ENCODE results near the gene POLA1.
A peak's percentile ranks its signal among the peaks of the same experiment; 100 is the strongest.

The POLA1 gene

DNA sequence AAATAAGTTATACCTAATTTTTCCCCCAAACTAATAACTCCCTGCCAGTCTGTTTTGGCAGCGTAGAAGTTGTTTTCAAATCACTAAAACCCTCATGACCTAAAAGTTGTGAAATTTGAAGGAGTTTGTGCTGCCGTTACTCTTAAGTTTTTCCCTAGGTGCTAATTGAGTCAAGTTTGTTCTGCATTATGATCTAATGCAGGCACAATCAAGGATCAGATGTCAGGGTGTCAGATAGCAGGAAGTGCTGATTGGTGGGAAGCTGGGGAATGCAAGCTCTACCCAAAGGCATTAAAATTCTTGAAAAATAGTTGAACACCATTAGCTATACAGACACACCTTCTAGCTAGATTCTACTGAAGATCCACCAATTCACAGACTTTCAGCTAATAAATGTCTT, 270.1 kb downstream of the POLA1 start:
- peaks cover 6% of the 10 kb centered on the region for H3K36me3 Mint-ChIP-seq (ENCODE audit: low read depth)
- no peak overlapping the region for H3K27ac Mint-ChIP-seq
- H3K4me1 Mint-ChIP-seq: peaks cover 27% of the 10 kb centered on the region
- no peaks in the 10 kb centered on the region for H3K27me3 Mint-ChIP-seq (ENCODE audit: low read depth)
- TF ChIP-seq, protein P1, sequence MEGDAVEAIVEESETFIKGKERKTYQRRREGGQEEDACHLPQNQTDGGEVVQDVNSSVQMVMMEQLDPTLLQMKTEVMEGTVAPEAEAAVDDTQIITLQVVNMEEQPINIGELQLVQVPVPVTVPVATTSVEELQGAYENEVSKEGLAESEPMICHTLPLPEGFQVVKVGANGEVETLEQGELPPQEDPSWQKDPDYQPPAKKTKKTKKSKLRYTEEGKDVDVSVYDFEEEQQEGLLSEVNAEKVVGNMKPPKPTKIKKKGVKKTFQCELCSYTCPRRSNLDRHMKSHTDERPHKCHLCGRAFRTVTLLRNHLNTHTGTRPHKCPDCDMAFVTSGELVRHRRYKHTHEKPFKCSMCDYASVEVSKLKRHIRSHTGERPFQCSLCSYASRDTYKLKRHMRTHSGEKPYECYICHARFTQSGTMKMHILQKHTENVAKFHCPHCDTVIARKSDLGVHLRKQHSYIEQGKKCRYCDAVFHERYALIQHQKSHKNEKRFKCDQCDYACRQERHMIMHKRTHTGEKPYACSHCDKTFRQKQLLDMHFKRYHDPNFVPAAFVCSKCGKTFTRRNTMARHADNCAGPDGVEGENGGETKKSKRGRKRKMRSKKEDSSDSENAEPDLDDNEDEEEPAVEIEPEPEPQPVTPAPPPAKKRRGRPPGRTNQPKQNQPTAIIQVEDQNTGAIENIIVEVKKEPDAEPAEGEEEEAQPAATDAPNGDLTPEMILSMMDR (IDR thresholded peaks at IDR 0.05; ENCODE audit: unreplicated experiment in 3 of 3): no peak
- no peak overlapping the region for H3K4me3 Mint-ChIP-seq
- H3K9me3 Mint-ChIP-seq: peaks cover 2% of the 10 kb centered on the region

DNA sequence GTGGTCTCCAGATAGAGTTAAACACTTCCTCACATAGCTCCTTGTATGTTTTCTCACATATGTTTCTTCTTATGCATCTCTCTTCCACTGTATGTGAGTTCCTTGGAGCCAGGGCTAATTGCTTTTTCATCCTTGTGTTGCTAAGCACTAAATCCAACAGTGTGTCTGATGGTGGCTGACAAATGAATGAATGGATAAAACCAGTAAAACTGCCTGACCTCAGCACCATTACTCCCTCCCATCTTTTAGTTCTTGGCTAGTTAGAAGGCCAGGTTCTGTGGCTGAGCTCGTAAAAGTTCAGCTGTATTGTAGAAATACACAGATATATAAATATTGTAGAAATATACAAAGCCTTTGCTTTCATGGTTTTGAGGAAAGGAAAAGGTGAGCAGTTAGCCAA, 271.7 kb downstream of the POLA1 start:
- TF ChIP-seq, protein P1 (IDR thresholded peaks at IDR 0.05; ENCODE audit: unreplicated experiment in 3 of 3): no peak
- Mint-ChIP-seq H3K4me3 (no peak overlapping the region), H3K4me1 (peaks cover 16% of the 10 kb centered on the region), H3K27ac (no peak overlapping the region), H3K27me3 (ENCODE audit: low read depth) (no peaks in the 10 kb centered on the region), H3K36me3 (ENCODE audit: low read depth) (no peaks in the 10 kb centered on the region), H3K9me3 (no peaks in the 10 kb centered on the region)

DNA sequence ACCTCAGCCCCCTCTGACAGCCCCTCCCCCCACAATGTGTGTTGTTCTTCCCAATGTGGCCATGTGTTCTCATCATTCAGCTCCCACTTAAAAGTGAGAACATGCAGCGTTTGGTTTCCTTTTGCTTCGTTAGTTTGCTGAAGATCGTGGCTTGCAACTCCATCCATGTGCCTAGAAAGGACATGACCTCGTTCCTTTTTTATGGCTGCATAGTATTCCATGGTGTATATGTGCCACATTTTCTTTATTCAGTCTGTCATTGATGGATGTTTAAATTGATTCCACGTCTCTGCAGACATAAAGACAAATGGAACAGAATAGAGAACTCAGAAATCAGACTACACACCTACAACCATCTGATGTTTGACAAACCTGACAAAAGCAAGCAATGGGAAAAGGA, 276.1 kb downstream of the POLA1 start:
- TF ChIP-seq, protein P1 (IDR thresholded peaks at IDR 0.05; ENCODE audit: unreplicated experiment in 3 of 3): no peak
- H3K36me3 Mint-ChIP-seq (ENCODE audit: low read depth): peaks cover 9% of the 10 kb centered on the region
- no peaks in the 10 kb centered on the region for H3K27me3 Mint-ChIP-seq (ENCODE audit: low read depth)
- H3K4me1 Mint-ChIP-seq: peaks cover 11% of the 10 kb centered on the region
- H3K4me3 Mint-ChIP-seq: no peak overlapping the region
- no peaks in the 10 kb centered on the region for H3K9me3 Mint-ChIP-seq
- H3K27ac Mint-ChIP-seq: no peak overlapping the region

DNA sequence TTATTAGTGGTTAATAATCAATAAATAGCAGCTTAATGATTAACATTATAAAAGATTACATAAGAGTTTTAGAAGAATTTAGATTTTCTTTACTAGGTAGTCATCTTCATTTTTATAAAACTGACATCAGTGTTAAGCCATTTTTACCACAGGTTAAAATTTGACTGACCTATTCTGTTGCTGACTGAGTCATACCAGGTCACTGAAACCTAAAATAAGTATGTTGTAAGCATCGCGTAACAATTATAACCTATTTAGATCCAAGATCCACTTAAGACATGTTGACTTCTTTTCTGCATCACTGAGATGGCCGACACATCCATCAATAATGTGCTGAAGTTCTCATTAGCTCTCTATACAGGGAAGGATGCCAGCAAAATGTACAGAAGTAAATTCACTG, 285.4 kb downstream of the POLA1 start:
- Mint-ChIP-seq H3K4me1 (peaks cover 24% of the 10 kb centered on the region), H3K27me3 (ENCODE audit: low read depth) (no peaks in the 10 kb centered on the region), H3K9me3 (no peaks in the 10 kb centered on the region), H3K36me3 (ENCODE audit: low read depth) (peaks cover under 1% of the 10 kb centered on the region), H3K27ac (no peak overlapping the region), H3K4me3 (no peak overlapping the region)
- TF ChIP-seq, protein P1 (IDR thresholded peaks at IDR 0.05; ENCODE audit: unreplicated experiment in 3 of 3): no peak

DNA sequence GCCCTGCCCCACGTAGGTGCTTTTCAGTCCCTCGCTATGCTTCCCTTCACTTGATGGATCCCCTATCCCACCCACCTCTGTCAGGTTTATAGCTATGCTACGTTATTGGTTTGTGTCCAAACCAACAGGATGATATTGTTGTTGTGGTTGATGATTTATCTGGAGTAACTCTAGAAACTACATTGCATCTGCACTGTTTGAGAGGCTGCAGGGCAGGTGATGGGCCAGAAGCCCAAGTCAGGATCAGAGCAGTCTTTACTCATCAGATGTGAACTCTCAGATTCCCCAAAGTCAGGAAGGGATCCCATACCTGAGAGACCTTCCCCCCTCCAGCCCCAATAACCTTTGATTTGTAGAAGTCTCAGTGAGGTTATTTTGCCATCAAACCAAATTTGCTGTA, 287.3 kb downstream of the POLA1 start:
- Mint-ChIP-seq H3K36me3 (ENCODE audit: low read depth) (no peaks in the 10 kb centered on the region), H3K4me3 (no peak overlapping the region), H3K27ac (no peak overlapping the region), H3K27me3 (ENCODE audit: low read depth) (no peaks in the 10 kb centered on the region), H3K4me1 (peaks cover 24% of the 10 kb centered on the region), H3K9me3 (no peaks in the 10 kb centered on the region)
- TF ChIP-seq, protein P1 (IDR thresholded peaks at IDR 0.05; ENCODE audit: unreplicated experiment in 3 of 3): no peak

DNA sequence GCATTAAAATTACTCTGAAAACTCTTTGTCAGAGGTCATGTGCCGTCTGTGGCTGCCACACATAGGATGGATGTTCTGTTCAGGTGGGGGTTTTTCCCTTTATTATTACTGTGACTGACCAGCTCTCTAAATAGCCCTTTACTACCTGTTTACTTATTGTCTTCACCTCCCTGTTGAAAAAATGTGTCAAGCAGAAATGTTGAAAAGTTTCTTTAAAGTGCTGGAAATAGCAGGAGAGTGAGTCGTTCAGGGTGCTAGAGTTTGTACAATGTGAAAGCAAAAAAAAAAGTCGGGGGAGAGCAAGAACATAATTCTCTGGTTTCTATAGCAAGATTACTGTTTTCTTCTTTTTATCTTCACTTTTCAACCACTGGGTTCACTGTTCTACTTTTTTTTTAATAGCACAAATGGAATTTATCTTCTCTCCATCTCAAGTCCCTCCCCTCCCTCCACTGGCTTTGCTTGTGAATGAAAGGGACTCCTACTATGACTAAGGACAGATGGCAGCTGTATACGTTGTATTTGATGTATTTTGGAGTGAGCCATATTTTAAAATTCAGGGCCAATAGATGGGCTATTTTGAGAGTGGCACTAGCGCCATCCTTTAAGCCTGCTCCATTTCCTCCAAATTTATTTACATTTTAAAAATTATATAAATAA, 288.7 kb downstream of the POLA1 start:
- peak overlapping the region in 1 of 3 experiments; percentile 17 for H3K27ac Mint-ChIP-seq
- H3K4me1 Mint-ChIP-seq: peaks cover 24% of the 10 kb centered on the region
- peaks cover 3% of the 10 kb centered on the region for H3K36me3 Mint-ChIP-seq (ENCODE audit: low read depth)
- H3K9me3 Mint-ChIP-seq: no peaks in the 10 kb centered on the region
- no peaks in the 10 kb centered on the region for H3K27me3 Mint-ChIP-seq (ENCODE audit: low read depth)
- TF ChIP-seq, protein P1 (IDR thresholded peaks at IDR 0.05; ENCODE audit: unreplicated experiment in 3 of 3): no peak
- no peak overlapping the region for H3K4me3 Mint-ChIP-seq

Measured in nephron (organoid).